Osteocyte (in vitro differentiated cells): ENCODE data around the gene DMD. TPM values are rescaled to one million over a fixed set of nuclear protein-coding genes. Genes with fewer than 3 reads are reported as not detected.
"Not testable (repeated sequence)": the region's sequence is repeated elsewhere in the genome, so short reads cannot be mapped to it uniquely, and the experiment has no call there.

Source experiments
- DNase-seq: peaks from one replicate; pipeline ENCODE4 v3.0.0; 2021; ENCODE audit warnings: mixed read lengths; ENCODE audit not compliant: unreplicated experiment; ENCODE audit errors: extremely low spot score
- H3K27ac Mint-ChIP-seq: one replicate; pipeline ENCODE4 v1.8.0; 2021; ENCODE audit warnings: mild to moderate bottlenecking, mixed read lengths; ENCODE audit not compliant: unreplicated experiment
- H3K27me3 Mint-ChIP-seq: one replicate; pipeline ENCODE4 v1.8.0; 2021; ENCODE audit warnings: mixed read lengths; ENCODE audit not compliant: unreplicated experiment
- H3K36me3 Mint-ChIP-seq: one replicate; pipeline ENCODE4 v1.8.0; 2021; ENCODE audit warnings: mixed read lengths; ENCODE audit not compliant: unreplicated experiment
- H3K4me1 Mint-ChIP-seq: one replicate; pipeline ENCODE4 v1.8.0; 2021; ENCODE audit warnings: mixed read lengths; ENCODE audit not compliant: unreplicated experiment
- H3K4me3 Mint-ChIP-seq: one replicate; pipeline ENCODE4 v1.8.0; 2021; ENCODE audit warnings: mild to moderate bottlenecking, moderate library complexity, mixed read lengths; ENCODE audit not compliant: unreplicated experiment
- H3K9me3 Mint-ChIP-seq: one replicate; pipeline ENCODE4 v1.8.0; 2021; ENCODE audit warnings: mixed read lengths; ENCODE audit not compliant: unreplicated experiment
- total RNA-seq: library from RNA; stranded (reverse); gene quantifications from 2 replicates; pipeline ENCODE4 v1.2.1, GENCODE V29; 2021
- TF ChIP-seq, protein P1 (sequence below): fragments of 200-600 bp; sonication (generic); IDR thresholded peaks from 2 replicates; pipeline ENCODE4 v1.5.0; 2021; ENCODE audit warnings: antibody characterized with exemption, mild to moderate bottlenecking, moderate library complexity

Gene DMD
- total RNA-seq, 1 donor from 2014 or later: 317 TPM

DNA sequence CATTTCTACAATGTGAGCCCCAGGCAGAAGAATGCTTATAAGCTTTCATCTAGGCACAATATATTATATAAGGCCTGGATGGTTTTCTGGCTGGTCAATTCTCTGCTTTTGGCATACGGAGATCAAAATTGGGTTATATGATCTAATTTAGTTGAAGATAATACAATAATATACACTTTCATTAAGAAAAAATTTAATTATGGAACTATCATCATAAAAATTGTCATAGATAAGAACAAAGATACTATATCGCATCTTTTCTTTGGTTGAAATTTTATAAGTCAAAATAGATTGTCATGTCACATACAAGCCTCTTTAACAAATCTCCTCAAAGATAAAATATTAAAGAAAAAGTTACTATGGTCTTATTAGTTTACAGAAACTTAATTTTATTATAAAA is 17.1 kb downstream of the DMD start:
- TF ChIP-seq, protein P1, sequence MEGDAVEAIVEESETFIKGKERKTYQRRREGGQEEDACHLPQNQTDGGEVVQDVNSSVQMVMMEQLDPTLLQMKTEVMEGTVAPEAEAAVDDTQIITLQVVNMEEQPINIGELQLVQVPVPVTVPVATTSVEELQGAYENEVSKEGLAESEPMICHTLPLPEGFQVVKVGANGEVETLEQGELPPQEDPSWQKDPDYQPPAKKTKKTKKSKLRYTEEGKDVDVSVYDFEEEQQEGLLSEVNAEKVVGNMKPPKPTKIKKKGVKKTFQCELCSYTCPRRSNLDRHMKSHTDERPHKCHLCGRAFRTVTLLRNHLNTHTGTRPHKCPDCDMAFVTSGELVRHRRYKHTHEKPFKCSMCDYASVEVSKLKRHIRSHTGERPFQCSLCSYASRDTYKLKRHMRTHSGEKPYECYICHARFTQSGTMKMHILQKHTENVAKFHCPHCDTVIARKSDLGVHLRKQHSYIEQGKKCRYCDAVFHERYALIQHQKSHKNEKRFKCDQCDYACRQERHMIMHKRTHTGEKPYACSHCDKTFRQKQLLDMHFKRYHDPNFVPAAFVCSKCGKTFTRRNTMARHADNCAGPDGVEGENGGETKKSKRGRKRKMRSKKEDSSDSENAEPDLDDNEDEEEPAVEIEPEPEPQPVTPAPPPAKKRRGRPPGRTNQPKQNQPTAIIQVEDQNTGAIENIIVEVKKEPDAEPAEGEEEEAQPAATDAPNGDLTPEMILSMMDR: no peak
- Mint-ChIP-seq H3K4me1 (peaks cover 46% of the 10 kb centered on the region), H3K9me3 (peaks cover 8% of the 10 kb centered on the region), H3K4me3 (no peak overlapping the region), H3K27me3 (no peaks in the 10 kb centered on the region), H3K36me3 (no peaks in the 10 kb centered on the region), H3K27ac (peak overlapping the region; percentile 87)
- no peak for DNase-seq

DNA sequence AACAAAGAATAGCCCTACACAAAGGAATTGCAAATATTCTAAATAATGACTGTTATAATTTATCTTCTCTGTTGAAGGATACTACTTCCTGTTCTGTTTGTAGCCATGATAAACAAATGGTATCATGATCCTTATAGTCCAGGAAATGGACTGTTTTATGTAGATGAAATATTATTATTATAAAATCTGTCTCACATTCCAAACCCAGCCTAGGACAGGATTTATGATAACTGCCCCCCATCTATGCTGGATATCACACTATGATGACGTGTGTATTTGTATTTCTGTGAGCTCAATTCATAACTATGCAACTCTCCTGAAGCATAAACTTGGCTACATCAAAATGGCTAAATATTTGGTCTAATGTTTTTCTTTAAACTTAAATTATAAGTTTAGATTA is 21.3 kb downstream of the DMD start:
- no peak for DNase-seq
- Mint-ChIP-seq H3K27ac (peak overlapping the region; percentile 89), H3K27me3 (no peaks in the 10 kb centered on the region), H3K4me1 (peaks cover 50% of the 10 kb centered on the region), H3K4me3 (no peak overlapping the region), H3K9me3 (no peaks in the 10 kb centered on the region), H3K36me3 (no peaks in the 10 kb centered on the region)
- TF ChIP-seq, protein P1: no peak

DNA sequence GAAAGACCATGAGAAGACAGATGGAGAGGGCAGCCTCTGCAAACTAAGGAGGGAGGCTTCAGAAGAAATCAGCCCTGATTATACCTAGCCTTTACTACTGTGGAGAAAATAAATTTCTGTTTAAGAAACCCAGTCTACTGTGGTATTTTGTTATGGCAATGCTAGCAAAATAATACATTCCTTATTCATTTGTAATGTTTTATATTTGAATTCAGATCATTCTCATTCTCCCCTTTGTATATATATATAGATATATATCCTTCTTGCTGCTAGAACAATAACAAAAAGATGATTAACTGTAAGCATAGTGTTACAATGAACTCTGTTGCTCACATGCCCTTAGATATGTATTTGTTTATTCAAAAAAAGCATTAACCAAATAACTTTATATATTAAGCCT is 22.5 kb downstream of the DMD start:
- Mint-ChIP-seq H3K9me3 (no peaks in the 10 kb centered on the region), H3K36me3 (no peaks in the 10 kb centered on the region), H3K4me1 (peaks cover 44% of the 10 kb centered on the region), H3K4me3 (no peak overlapping the region), H3K27ac (peak overlapping the region; percentile 89), H3K27me3 (no peaks in the 10 kb centered on the region)
- TF ChIP-seq, protein P1: no peak
- no peak for DNase-seq

DNA sequence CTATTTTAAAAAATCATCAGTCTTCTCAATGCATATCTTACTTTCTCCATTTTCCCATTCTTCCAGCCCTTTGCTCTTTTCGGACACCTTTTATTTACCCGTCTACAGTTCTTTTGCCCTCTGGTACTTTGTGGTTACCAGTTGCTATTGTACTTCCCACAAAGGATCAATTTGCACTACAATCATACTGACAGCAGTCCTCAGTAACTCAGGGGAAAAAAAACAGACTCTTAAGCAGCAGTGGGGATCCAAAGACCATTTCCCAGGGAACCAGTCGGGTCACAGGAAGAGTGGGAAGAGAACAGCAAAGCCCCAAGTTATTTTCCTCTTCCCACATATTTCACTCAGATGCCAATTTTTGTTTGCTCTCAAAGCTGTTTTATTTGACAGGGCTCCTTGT is 23.1 kb downstream of the DMD start:
- H3K27me3 Mint-ChIP-seq: no peaks in the 10 kb centered on the region
- H3K4me1 Mint-ChIP-seq: peaks cover 50% of the 10 kb centered on the region
- H3K27ac Mint-ChIP-seq: peak overlapping the region; percentile 89

DNA sequence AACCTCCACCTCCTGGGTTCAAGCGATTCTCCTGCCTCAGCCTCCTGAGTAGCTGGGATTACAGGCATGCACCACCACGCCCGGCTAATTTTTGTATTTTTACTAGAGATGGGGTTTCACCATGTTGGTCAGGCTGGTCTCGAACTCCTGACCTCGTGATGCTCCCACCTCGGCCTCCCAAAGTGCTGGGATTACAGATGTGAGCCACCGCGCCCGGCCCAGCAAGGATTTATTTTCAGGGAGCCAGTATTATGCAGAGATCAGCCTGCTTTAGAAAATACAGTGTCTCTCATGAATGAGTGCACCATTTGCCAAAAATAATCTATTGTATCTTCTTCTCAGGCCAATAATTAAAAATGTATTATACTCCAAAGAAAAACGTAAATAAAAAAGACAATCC is 26.5 kb downstream of the DMD start:
- not testable (repeated sequence) for H3K27me3 Mint-ChIP-seq, H3K9me3 Mint-ChIP-seq, H3K4me3 Mint-ChIP-seq, H3K36me3 Mint-ChIP-seq, H3K27ac Mint-ChIP-seq, DNase-seq
- peaks cover 45% of the 10 kb centered on the region for H3K4me1 Mint-ChIP-seq

More for the DNA sequence above, 23.1 kb downstream of the DMD start:
- Mint-ChIP-seq H3K4me3 (no peak overlapping the region), H3K36me3 (no peaks in the 10 kb centered on the region), H3K9me3 (no peaks in the 10 kb centered on the region)
- TF ChIP-seq, protein P1: no peak
- DNase-seq: no peak

DNA sequence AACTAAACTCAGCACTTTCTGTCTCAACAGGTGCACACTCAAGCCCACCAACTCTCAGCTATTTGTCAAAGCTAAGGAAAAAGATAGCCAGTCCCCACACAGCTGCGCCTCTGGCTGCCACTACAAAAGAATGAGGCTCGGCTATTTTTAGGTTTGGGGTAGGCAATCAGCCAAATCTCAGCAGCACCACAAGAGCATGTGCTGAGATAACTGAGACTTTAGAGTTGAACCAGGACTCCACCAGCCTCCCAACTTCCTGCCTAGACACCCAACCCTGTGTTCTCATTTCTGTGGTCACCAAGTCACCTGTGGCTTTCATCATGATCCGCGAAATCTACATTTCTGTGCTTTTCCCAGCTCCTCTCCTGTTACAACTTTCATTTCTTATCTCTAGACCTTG is 28.0 kb downstream of the DMD start:
- Mint-ChIP-seq H3K9me3 (no peaks in the 10 kb centered on the region), H3K4me1 (peaks cover 37% of the 10 kb centered on the region), H3K36me3 (peaks cover 5% of the 10 kb centered on the region), H3K4me3 (no peak overlapping the region), H3K27ac (peak overlapping the region; percentile 74), H3K27me3 (no peaks in the 10 kb centered on the region)
- no peak for DNase-seq
- TF ChIP-seq, protein P1: no peak
